Measurements from ENCODE around the gene SLC22A31. TPM values are rescaled to one million over a fixed set of nuclear protein-coding genes. Genes with fewer than 3 reads are reported as not detected.
"Not testable (repeated sequence)": the region's sequence is repeated elsewhere in the genome, so short reads cannot be mapped to it uniquely, and the experiment has no call there.

Gene SLC22A31
- total and polyA plus RNA-seq, 9 donors, result 0.94 to 7.8 (median 2.7) TPM; not detected in 2

GRCh38 chr16:89187770-89188392, 12.5 kb downstream of the SLC22A31 start:
- TF ChIP-seq EP300 (IDR thresholded peaks at IDR 0.05) (no peak), POLR2A (IDR thresholded peaks at IDR 0.05) (no peak), CTCF (IDR thresholded peaks at IDR 0.05) (no peak)
- no peaks in the 10 kb centered on the region for H3K9me3 ChIP-seq
- no peak overlapping the region for H3K4me3 ChIP-seq
- H3K4me1 ChIP-seq (ENCODE audit: insufficient read depth), result peaks cover 6% of the 10 kb centered on the region
- H3K27ac ChIP-seq, result no peak overlapping the region
- no peak for DNase-seq
- no peaks in the 10 kb centered on the region for H3K36me3 ChIP-seq
- no peaks in the 10 kb centered on the region for H3K27me3 ChIP-seq
- intact Hi-C loops (cut with DNase I), result no loop called here
- WGBS, 3 donors, result 59 to 61% (median 59%) methylated on average over 19 of the region's 19 CpGs

- peaks cover 6% of the 10 kb centered on the region for H3K4me1 ChIP-seq (ENCODE audit: insufficient read depth)
- H3K9me3 ChIP-seq, result no peaks in the 10 kb centered on the region
- no peak overlapping the region for H3K4me3 ChIP-seq
- DNase-seq, result no peak
- no peaks in the 10 kb centered on the region for H3K27me3 ChIP-seq
- TF ChIP-seq CTCF (IDR thresholded peaks at IDR 0.05) (no peak), EP300 (IDR thresholded peaks at IDR 0.05) (no peak), POLR2A (IDR thresholded peaks at IDR 0.05) (no peak)
- intact Hi-C loops (cut with DNase I), result no loop called here
- H3K27ac ChIP-seq, result no peak overlapping the region
- H3K36me3 ChIP-seq, result no peaks in the 10 kb centered on the region
- 58 to 65% (median 60%) methylated on average over 19 of the region's 19 CpGs for WGBS, 3 donors
Measured at GRCh38 chr16:89187032-89187769, 13.1 kb downstream of the SLC22A31 start.

GRCh38 chr16:89186593-89187031, 13.7 kb downstream of the SLC22A31 start:
- H3K36me3 ChIP-seq; H3K27me3 ChIP-seq; H3K9me3 ChIP-seq; H3K27ac ChIP-seq; intact Hi-C loops (cut with DNase I); H3K4me1 ChIP-seq (ENCODE audit: insufficient read depth); H3K4me3 ChIP-seq; DNase-seq: not testable (repeated sequence)
- 86 to 90% (median 88%) methylated on average over 20 of the region's 20 CpGs for WGBS, 3 donors

DNA sequence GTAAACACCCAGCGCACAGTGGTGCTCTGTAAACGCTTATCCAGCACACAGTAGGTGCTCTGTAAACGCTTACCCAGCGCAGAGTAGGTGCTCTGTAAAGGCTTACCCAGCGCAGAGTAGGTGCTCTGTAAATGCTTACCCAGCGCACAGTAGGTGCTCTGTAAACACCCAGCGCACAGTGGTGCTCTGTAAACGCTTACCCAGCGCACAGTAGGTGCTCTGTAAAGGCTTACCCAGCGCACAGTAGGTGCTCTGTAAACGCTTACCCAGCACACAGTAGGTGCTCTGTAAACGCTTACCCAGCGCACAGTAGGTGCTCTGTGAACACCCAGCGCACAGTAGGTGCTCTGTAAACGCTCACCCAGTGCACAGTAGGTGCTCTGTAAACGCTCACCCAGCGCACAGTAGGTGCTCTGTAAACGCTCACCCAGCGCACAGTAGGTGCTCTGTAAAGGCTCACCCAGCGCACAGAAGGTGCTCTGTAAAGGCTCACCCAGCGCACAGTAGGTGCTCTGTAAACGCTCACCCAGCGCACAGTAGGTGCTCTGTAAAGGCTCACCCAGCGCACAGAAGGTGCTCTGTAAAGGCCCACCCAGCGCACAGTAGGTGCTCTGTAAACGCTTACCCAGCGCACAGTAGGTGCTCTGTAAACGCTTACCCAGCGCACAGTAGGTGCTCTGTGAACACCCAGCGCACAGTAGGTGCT, 14.3 kb downstream of the SLC22A31 start:
- H3K9me3 ChIP-seq; intact Hi-C loops (cut with DNase I); H3K36me3 ChIP-seq; H3K27ac ChIP-seq; DNase-seq; H3K4me3 ChIP-seq; H3K27me3 ChIP-seq; H3K4me1 ChIP-seq (ENCODE audit: insufficient read depth): not testable (repeated sequence)
- WGBS, 3 donors, result 90 to 94% (median 91%) methylated on average over 25 to 30 of the region's 30 CpGs

DNA sequence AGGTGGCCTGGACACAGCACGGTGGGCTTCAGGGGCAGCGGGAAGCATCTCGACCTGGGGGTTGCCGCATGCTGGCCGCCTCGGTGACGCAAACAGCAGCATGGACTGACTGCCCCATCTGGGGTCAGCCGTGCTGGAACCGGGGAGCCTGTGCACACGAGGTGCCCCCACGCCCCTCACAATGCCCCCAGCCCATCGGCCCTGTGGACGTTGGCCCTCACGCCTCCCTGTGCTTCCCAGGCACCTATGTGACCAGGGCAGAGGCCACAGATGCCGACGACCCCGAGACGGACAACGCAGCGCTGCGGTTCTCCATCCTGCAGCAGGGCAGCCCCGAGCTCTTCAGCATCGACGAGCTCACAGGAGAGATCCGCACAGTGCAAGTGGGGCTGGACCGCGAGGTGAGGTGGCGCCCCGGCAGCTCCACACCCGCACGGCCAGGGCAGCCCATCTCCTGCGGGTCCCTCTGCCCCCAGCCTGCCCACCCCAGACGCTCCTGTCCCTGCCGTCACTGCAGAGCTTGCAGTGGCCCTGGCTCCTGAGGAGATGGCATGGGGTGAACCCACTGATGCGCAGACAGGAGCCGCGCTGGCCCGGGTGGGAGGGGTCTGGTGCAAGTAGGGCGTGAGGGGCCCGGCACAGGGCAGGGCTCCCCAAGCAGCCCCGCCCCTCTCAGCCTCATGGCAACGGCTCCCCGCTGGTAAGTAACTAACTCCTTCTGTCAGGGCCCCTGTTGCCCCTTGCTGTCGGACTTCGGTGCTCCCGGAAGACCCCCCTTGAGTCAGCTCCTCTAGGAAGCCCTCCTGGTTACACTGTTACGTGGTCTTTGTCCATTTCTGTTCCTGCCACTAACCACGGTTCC, 15.2 kb downstream of the SLC22A31 start:
- no peaks in the 10 kb centered on the region for H3K4me1 ChIP-seq (ENCODE audit: insufficient read depth)
- TF ChIP-seq CTCF (IDR thresholded peaks at IDR 0.05), result no peak
- WGBS, 3 donors, result 56 to 66% (median 58%) methylated on average over 29 to 48 of the region's 48 CpGs
- intact Hi-C loops (cut with DNase I), result no loop called here
- no peak overlapping the region for H3K27ac ChIP-seq
- H3K9me3 ChIP-seq, result no peaks in the 10 kb centered on the region
- DNase-seq, result no peak
- no peaks in the 10 kb centered on the region for H3K36me3 ChIP-seq
- H3K4me3 ChIP-seq, result no peak overlapping the region
- no peaks in the 10 kb centered on the region for H3K27me3 ChIP-seq

Data from ovary (tissue), 9 donors.